ENCODE data around the gene SLC44A5.

Gene SLC44A5

GRCh38 chr1:75519651-75520427 lies 91.1 kb downstream of the SLC44A5 start:
- no peak overlapping the region for H3K4me3 ChIP-seq (replicated peaks; ENCODE audit: low read depth, low read length)
- DNase-seq (ENCODE audit: extremely low read depth, low read depth) = no peak
- no peak for TF ChIP-seq CTCF (IDR thresholded peaks at IDR 0.05; ENCODE audit: low read depth, low read length, missing control alignments)

DNA sequence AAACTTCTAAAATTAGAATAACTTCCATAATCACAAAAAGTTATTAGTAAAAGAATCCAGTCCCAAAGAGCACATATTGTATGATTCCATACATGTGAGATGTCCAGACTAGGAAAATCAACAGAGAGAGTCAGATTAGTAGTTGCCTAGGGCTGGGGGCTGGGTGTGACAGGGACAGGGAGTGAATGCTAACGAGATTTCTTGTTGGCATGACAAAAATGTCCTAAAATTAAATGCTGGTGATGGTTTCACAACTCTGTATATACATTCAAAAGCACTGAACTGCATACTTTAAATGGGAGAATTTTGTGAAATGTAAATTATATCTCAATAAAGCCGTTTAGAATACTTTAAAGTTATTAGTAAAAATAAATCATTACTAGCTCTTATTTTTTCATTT lies 92.2 kb downstream of the SLC44A5 start:
- no peak overlapping the region for H3K4me3 ChIP-seq (replicated peaks; ENCODE audit: low read depth, low read length)
- no peak for TF ChIP-seq CTCF (IDR thresholded peaks at IDR 0.05; ENCODE audit: low read depth, low read length, missing control alignments)
- DNase-seq (ENCODE audit: extremely low read depth, low read depth) = no peak

DNA sequence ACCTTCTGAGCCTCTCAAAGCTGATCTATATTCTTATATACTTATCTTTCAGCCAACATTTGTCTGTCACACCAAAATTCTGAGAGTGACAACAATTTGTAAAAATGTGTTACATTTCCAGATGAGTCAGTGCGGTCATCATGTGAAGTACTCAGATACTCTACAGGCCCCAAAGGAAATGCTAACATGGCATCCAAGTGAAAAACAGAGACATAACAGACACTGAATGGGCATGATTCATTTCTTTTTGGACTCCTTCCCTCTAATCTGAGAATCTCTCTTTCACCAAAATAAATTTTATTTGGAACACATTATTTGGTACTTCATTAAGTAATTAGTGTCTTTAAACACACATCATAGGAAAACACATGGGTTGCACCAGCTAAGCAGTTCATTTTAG lies 96.6 kb downstream of the SLC44A5 start:
- no peak overlapping the region for H3K4me3 ChIP-seq (replicated peaks; ENCODE audit: low read depth, low read length)
- TF ChIP-seq CTCF (IDR thresholded peaks at IDR 0.05; ENCODE audit: low read depth, low read length, missing control alignments) = no peak
- DNase-seq (ENCODE audit: extremely low read depth, low read depth) = no peak

DNA sequence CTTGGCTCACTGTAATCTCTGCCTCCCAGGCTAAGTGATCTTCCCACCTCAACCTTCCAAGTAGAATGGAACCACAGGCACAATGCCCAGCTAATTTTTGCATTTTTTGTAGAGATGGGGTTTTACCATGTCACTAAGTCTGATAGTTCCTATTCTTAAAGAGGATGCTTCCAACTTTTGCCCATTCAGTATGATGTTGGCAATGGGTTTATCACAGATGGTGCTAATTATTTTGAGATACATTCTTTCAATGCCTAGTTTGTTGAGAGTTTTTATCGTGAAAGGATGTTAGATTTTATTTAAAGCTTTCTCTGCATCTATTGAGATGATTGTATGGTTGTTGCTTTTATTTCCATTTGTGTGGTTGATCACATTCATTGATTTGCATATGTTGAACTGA lies 103.9 kb downstream of the SLC44A5 start:
- DNase-seq (ENCODE audit: extremely low read depth, low read depth) = no peak
- TF ChIP-seq CTCF (IDR thresholded peaks at IDR 0.05; ENCODE audit: low read depth, low read length, missing control alignments) = no peak
- no peak overlapping the region for H3K4me3 ChIP-seq (replicated peaks; ENCODE audit: low read depth, low read length)

DNA sequence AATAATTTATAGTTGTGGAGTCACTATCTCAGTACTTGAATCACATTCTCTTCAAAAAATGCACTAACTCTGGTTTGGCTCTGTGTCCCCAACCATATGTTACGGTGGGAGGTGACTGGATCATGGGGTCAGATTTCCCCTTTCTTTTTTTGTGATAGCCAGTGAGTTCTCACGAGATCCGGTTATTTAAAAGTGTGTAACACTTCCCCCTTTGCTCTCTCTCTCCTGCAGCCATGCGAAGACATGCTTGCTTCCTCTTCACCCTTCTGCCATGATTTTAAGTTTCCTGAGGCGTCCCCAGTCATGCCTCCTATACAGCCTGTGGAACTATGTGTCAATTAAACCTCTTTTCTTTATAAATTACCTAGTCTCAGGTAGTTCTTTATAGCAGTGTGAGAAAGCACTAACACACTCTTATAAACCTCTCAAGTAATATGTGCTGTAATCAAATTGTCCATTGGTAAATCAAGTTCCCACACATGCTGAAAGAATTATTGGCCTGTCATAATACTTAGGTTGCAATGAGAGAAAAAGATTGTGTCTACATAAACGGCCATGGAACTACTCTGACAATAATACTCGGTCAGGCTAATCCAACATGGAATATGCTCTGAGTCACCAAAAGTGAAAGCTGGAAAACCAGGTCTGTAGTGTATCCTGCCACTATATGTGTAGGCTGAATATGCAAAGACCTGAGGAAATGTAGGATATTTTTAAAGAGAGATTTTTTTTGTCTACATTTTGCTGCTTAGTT lies 107.5 kb downstream of the SLC44A5 start:
- no peak for TF ChIP-seq CTCF (IDR thresholded peaks at IDR 0.05; ENCODE audit: low read depth, low read length, missing control alignments)
- no peak overlapping the region for H3K4me3 ChIP-seq (replicated peaks; ENCODE audit: low read depth, low read length)
- DNase-seq (ENCODE audit: extremely low read depth, low read depth) = no peak

DNA sequence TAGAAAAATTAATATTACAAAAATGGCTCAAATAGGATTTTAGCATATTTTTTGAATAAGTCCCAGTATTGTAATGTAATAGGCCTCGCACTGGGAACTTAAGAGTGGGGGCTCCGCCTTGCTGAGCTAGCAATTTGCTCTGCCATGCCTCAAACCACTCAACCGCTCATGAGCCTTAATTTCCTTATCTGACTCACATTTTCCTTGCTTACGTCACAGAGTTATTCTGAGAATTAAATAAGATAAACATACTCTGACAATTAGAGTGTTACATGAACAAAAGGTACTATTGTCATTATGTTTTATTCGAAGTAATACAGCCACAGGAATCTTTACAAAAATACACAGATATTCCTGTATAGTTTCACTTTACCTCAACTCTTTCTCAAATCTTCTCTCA lies 108.1 kb downstream of the SLC44A5 start:
- no peak overlapping the region for H3K4me3 ChIP-seq (replicated peaks; ENCODE audit: low read depth, low read length)
- TF ChIP-seq CTCF (IDR thresholded peaks at IDR 0.05; ENCODE audit: low read depth, low read length, missing control alignments) = no peak
- DNase-seq (ENCODE audit: extremely low read depth, low read depth) = no peak

Measured in HFF-Myc (cell line).